Measurements from ENCODE around the gene ALPK1. TPM values are rescaled to one million over a fixed set of nuclear protein-coding genes. Genes with fewer than 3 reads are reported as not detected.

The ALPK1 gene
- total RNA-seq, 1 experiment from 2014 or later: 0.17 TPM

- Mint-ChIP-seq H3K36me3 (ENCODE audit: insufficient read depth in 1 of 3, low read depth in 3 of 3) (no peaks in the 10 kb centered on the region), H3K4me1 (peaks cover 9 to 20% of the 10 kb centered on the region in 2 experiments), H3K4me3 (no peak overlapping the region), H3K27me3 (ENCODE audit: low read depth) (peaks cover 61% of the 10 kb centered on the region), H3K27ac (no peak overlapping the region), H3K9me3 (no peaks in the 10 kb centered on the region)
- DNase-seq: no peak
- no peak overlapping the region for H2AK5ac ChIP-seq (ENCODE audit: insufficient read length, low read length)
- WGBS (ENCODE audit: extremely low coverage, insufficient read length, low lambda C conversion rate): no CpG with 5 or more reads among the region's 13 CpGs
- H2BK120ac ChIP-seq (ENCODE audit: low read depth, low read length, poor library complexity, severe bottlenecking): no peak overlapping the region
- H3K23me2 ChIP-seq (ENCODE audit: insufficient read length, low read depth, low read length, poor library complexity, severe bottlenecking): no peaks in the 10 kb centered on the region
- H3K56ac ChIP-seq (ENCODE audit: insufficient read length, low read depth, low read length): no peak overlapping the region
- H3K14ac ChIP-seq (ENCODE audit: insufficient read depth, low read length): no peak overlapping the region
- no peak overlapping the region for H3K18ac ChIP-seq (ENCODE audit: insufficient read length, low read depth, low read length)
- no peak overlapping the region for H2BK15ac ChIP-seq (ENCODE audit: low read depth, low read length)
- H3K27ac ChIP-seq (ENCODE audit: insufficient read length, low read depth, low read length): no peak overlapping the region
- H3K79me2 ChIP-seq (ENCODE audit: insufficient read depth, low read length): no peaks in the 10 kb centered on the region
- no peak overlapping the region for H4K91ac ChIP-seq (ENCODE audit: insufficient read length, low read depth, low read length)
- H3K79me1 ChIP-seq (ENCODE audit: insufficient read depth, low read depth, low read length, poor library complexity, severe bottlenecking): no peaks in the 10 kb centered on the region
- no peak overlapping the region for H3K4me2 ChIP-seq (ENCODE audit: insufficient read depth, insufficient read length, low read length)
- no peak overlapping the region for H2BK12ac ChIP-seq (ENCODE audit: insufficient read length, low read depth, low read length)
- H3K27me3 ChIP-seq (ENCODE audit: insufficient read depth, low read length): peaks cover 4% of the 10 kb centered on the region; the same call in 1 of the 2 replicates
- H4K8ac ChIP-seq (replicated peaks; ENCODE audit: insufficient read length, low read depth, low read length): no peak overlapping the region
- H4K5ac ChIP-seq (ENCODE audit: insufficient read length, low read depth, low read length): no peak overlapping the region
- no peaks in the 10 kb centered on the region for H3K9me3 ChIP-seq (ENCODE audit: control insufficient read depth, low read depth, low read length)
- H4K20me1 ChIP-seq (ENCODE audit: control insufficient read depth, insufficient read depth, insufficient read length): no peaks in the 10 kb centered on the region
- no peak overlapping the region for H3T11ph ChIP-seq (ENCODE audit: low read length)
- H3K9ac ChIP-seq (ENCODE audit: extremely low read depth, insufficient read length, low read length): no peak overlapping the region
- H3K4me1 ChIP-seq (ENCODE audit: insufficient read depth, low read length): no peaks in the 10 kb centered on the region
- no peak overlapping the region for H2BK5ac ChIP-seq (ENCODE audit: insufficient read length, low read length)
- H2BK20ac ChIP-seq (ENCODE audit: low read depth, low read length, poor library complexity, severe bottlenecking): no peak overlapping the region
- no peak overlapping the region for H2AFZ ChIP-seq (ENCODE audit: low read length)
- TF ChIP-seq, protein P1, sequence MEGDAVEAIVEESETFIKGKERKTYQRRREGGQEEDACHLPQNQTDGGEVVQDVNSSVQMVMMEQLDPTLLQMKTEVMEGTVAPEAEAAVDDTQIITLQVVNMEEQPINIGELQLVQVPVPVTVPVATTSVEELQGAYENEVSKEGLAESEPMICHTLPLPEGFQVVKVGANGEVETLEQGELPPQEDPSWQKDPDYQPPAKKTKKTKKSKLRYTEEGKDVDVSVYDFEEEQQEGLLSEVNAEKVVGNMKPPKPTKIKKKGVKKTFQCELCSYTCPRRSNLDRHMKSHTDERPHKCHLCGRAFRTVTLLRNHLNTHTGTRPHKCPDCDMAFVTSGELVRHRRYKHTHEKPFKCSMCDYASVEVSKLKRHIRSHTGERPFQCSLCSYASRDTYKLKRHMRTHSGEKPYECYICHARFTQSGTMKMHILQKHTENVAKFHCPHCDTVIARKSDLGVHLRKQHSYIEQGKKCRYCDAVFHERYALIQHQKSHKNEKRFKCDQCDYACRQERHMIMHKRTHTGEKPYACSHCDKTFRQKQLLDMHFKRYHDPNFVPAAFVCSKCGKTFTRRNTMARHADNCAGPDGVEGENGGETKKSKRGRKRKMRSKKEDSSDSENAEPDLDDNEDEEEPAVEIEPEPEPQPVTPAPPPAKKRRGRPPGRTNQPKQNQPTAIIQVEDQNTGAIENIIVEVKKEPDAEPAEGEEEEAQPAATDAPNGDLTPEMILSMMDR (conservative IDR thresholded peaks at IDR 0.05): no peak
- no peak overlapping the region for H3K23ac ChIP-seq (ENCODE audit: insufficient read length, low read depth, low read length)
- no peak overlapping the region for H3K4ac ChIP-seq (ENCODE audit: low read depth, low read length)
Measured at GRCh38 chr4:112377594-112378242, 80.5 kb downstream of the ALPK1 start.

Measured in H9 (cell line).